HEK293 (cell line): Measurements from ENCODE around the gene DHPS.
A peak's percentile ranks its signal among the peaks of the same experiment; 100 is the strongest.

Experiments used
- CTCF ChIA-PET: fragments of 350-600 bp; formaldehyde crosslinking; extraction: SDS; loops from one replicate; lab custom pipeline; 2021; ENCODE audit warnings: antibody characterized with exemption; lab: Yijun Ruan, JAX
- POLR2A ChIA-PET: fragments of 300-600 bp; formaldehyde crosslinking; extraction: SDS; loops from one replicate; lab custom pipeline; 2020; ENCODE audit warnings: antibody characterized with exemption, inconsistent platforms; lab: Yijun Ruan, JAX
- H3K27ac ChIP-seq: fragments of 200-500 bp; sonication (Bioruptor generic); 2 replicates; pipeline ENCODE4 v1.5.1; 2014; ENCODE audit warnings: low read depth, low read length, control low read depth, inconsistent platforms; ENCODE audit errors: extremely low read depth
- H3K36me3 ChIP-seq, 2 experiments: fragments of 200-500 bp in 1 of 2; sonication (Bioruptor generic) in 1 of 2; 1 replicate in 1 of 2; 2 replicates in 1 of 2; pipeline ENCODE4 v1.5.1; 2014 to 2017; ENCODE audit warnings: inconsistent platforms in 2 of 2, low read length in 2 of 2; ENCODE audit not compliant: control insufficient read depth in 2 of 2, insufficient read depth in 1 of 2
- H3K4me1 ChIP-seq: fragments of 200-500 bp; sonication (Bioruptor generic); 2 replicates; pipeline ENCODE4 v1.5.1; 2014; ENCODE audit warnings: mild to moderate bottlenecking, low read length, inconsistent platforms; ENCODE audit not compliant: control insufficient read depth, insufficient read depth
- H3K4me3 ChIP-seq: 2 replicates; pipeline ENCODE4 v1.5.1; 2011; ENCODE audit warnings: low read depth, mild to moderate bottlenecking, control low read depth, low read length, moderate library complexity
- H3K9me3 ChIP-seq: fragments of 200-500 bp; sonication (Bioruptor generic); 2 replicates; pipeline ENCODE4 v1.5.1; 2014; ENCODE audit warnings: low read depth, low read length, inconsistent platforms; ENCODE audit not compliant: control insufficient read depth, insufficient read depth
- KLF7 ChIP-seq: fragments of 450-650 bp; formaldehyde crosslinking; IDR thresholded peaks from 2 replicates; pipeline ENCODE4 v1.5.1; 2016; ENCODE audit warnings: missing biosample characterization, missing genetic modification characterization, borderline replicate concordance
- PATZ1 ChIP-seq: fragments of 450-650 bp; formaldehyde crosslinking; IDR thresholded peaks from 2 replicates; pipeline ENCODE4 v1.5.1; 2016; ENCODE audit warnings: missing biosample characterization, missing genetic modification characterization
- SP2 ChIP-seq: fragments of 450-650 bp; formaldehyde crosslinking; IDR thresholded peaks from 2 replicates; pipeline ENCODE4 v1.5.1; 2016; ENCODE audit warnings: missing biosample characterization, missing genetic modification characterization
- WT1 ChIP-seq: fragments of 450-650 bp; formaldehyde crosslinking; IDR thresholded peaks from 2 replicates; pipeline ENCODE4 v1.5.1; 2016; ENCODE audit warnings: missing biosample characterization, missing genetic modification characterization
- ZBTB20 ChIP-seq: fragments of 450-650 bp; formaldehyde crosslinking; IDR thresholded peaks from 2 replicates; pipeline ENCODE4 v1.5.1; 2016; ENCODE audit warnings: missing biosample characterization, missing genetic modification characterization
- ZBTB49 ChIP-seq: fragments of 450-650 bp; formaldehyde crosslinking; IDR thresholded peaks from 2 replicates; pipeline ENCODE4 v1.5.1; 2016; ENCODE audit warnings: missing biosample characterization, missing genetic modification characterization, low read depth
- ZNF157 ChIP-seq: fragments of 450-650 bp; formaldehyde crosslinking; IDR thresholded peaks from 2 replicates; pipeline ENCODE4 v1.5.1; 2016; ENCODE audit warnings: missing biosample characterization, missing genetic modification characterization
- ZNF221 ChIP-seq: fragments of 450-650 bp; formaldehyde crosslinking; IDR thresholded peaks from 2 replicates; pipeline ENCODE4 v1.5.1; 2017; ENCODE audit warnings: missing biosample characterization, missing genetic modification characterization, borderline replicate concordance
- ZNF335 ChIP-seq: fragments of 450-650 bp; formaldehyde crosslinking; conservative IDR thresholded peaks from 2 replicates; pipeline ENCODE4 v1.5.1; 2016; ENCODE audit warnings: missing biosample characterization, missing genetic modification characterization
- ZNF514 ChIP-seq: fragments of 450-650 bp; formaldehyde crosslinking; IDR thresholded peaks from 2 replicates; pipeline ENCODE4 v1.5.1; 2016; ENCODE audit warnings: missing biosample characterization, missing genetic modification characterization
- ZNF521 ChIP-seq: fragments of 450-650 bp; formaldehyde crosslinking; IDR thresholded peaks from 2 replicates; pipeline ENCODE4 v1.5.1; 2017; ENCODE audit warnings: missing biosample characterization, mild to moderate bottlenecking, missing genetic modification characterization
- ZNF626 ChIP-seq: fragments of 450-650 bp; sonication (Bioruptor Pico); formaldehyde crosslinking; IDR thresholded peaks from 2 replicates; pipeline ENCODE4 v1.5.1; 2018; ENCODE audit warnings: missing biosample characterization, missing genetic modification characterization, inconsistent platforms
- ZNF645 ChIP-seq: fragments of 450-650 bp; formaldehyde crosslinking; IDR thresholded peaks from 2 replicates; pipeline ENCODE4; 2016; ENCODE audit warnings: missing biosample characterization, missing genetic modification characterization
- ZNF660 ChIP-seq: fragments of 450-650 bp; IDR thresholded peaks from 2 replicates; pipeline ENCODE4 v1.5.1; 2018; ENCODE audit warnings: missing biosample characterization, mild to moderate bottlenecking, missing genetic modification characterization
- ZNF664 ChIP-seq: fragments of 450-650 bp; formaldehyde crosslinking; IDR thresholded peaks from 2 replicates; pipeline ENCODE4 v1.5.1; 2016; ENCODE audit warnings: missing biosample characterization, missing genetic modification characterization
- ZNF677 ChIP-seq: fragments of 450-650 bp; IDR thresholded peaks from 2 replicates; pipeline ENCODE4 v1.5.0; 2018; ENCODE audit warnings: missing biosample characterization, mild to moderate bottlenecking, missing genetic modification characterization, moderate library complexity
- ZNF707 ChIP-seq: fragments of 450-650 bp; formaldehyde crosslinking; IDR thresholded peaks from 2 replicates; pipeline ENCODE4 v1.5.1; 2016; ENCODE audit warnings: missing biosample characterization, missing genetic modification characterization
- ZNF777 ChIP-seq: fragments of 450-650 bp; formaldehyde crosslinking; IDR thresholded peaks from 2 replicates; pipeline ENCODE4 v1.5.1; 2017; ENCODE audit warnings: missing biosample characterization, missing genetic modification characterization, borderline replicate concordance
- ZNF785 ChIP-seq: fragments of 450-650 bp; formaldehyde crosslinking; IDR thresholded peaks from 2 replicates; pipeline ENCODE4 v1.5.1; 2016; ENCODE audit warnings: missing biosample characterization, missing genetic modification characterization
- TF ChIP-seq, protein P1 (sequence below): fragments of 450-650 bp; formaldehyde crosslinking; IDR thresholded peaks from 2 replicates; pipeline ENCODE4 v1.5.1; 2017; ENCODE audit warnings: missing biosample characterization, mild to moderate bottlenecking, missing genetic modification characterization, moderate library complexity
- TF ChIP-seq, protein P2 (sequence below): fragments of 450-650 bp; formaldehyde crosslinking; optimal IDR thresholded peaks from 2 replicates; pipeline ENCODE3; 2016; ENCODE audit warnings: missing biosample characterization, mild to moderate bottlenecking, missing genetic modification characterization
- TF ChIP-seq, protein P3 (sequence below): fragments of 450-650 bp; formaldehyde crosslinking; IDR thresholded peaks from 2 replicates; pipeline ENCODE4 v1.5.1; 2017; ENCODE audit warnings: missing biosample characterization, missing genetic modification characterization

DHPS gene

DNA sequence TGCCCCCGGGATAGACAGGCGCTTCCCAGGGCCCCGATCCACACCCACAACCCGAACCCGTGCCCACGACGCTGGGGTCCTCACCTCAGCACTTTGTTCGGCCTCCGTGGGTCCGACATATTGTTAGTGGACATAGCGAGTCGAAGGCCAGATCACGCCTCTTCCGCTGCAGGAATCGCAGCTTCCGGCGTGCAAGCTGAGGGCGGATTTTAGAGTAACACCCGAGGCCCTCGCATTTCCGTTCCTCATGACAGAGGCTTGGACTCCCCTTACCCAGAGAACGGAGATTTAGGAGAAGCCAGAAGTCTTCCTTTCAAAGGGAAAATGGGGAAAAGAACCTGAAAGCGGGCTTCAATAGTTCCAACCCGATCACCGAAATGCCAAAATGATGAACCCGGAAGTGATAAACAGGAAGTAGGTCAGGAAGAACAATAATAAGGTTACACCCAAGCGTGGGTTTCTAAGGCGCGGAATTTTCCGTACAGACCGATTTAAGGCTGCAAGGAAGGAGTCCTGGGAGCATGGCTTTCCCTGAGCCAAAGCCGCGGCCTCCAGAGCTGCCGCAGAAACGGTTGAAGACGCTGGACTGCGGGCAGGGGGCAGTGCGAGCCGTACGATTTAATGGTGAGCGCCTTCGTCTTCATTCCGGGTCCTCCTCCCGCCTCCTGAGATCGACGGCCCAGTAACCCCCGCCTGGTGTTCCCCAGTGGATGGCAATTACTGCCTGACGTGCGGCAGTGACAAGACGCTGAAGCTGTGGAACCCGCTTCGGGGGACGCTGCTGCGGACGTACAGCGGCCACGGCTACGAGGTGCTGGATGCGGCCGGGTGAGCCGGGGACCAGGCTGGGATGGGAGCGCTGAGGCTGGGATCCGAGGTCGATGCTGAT, 12.2 kb downstream of the DHPS start (continued):
- TF ChIP-seq ZNF157 (tag by site-specific recombination) (no peak), ZNF221 (tag by site-specific recombination) (no peak), ZNF777 (no peak), WT1 (tag by site-specific recombination) (no peak), ZNF514 (no peak), ZNF664 (peak; percentile 50; the same call in 1 of the 2 replicates), ZNF645 (tag by site-specific recombination) (0 out of 2 replicates have a peak, but pooled peaks have one; percentile 3)
- TF ChIP-seq, protein P1, sequence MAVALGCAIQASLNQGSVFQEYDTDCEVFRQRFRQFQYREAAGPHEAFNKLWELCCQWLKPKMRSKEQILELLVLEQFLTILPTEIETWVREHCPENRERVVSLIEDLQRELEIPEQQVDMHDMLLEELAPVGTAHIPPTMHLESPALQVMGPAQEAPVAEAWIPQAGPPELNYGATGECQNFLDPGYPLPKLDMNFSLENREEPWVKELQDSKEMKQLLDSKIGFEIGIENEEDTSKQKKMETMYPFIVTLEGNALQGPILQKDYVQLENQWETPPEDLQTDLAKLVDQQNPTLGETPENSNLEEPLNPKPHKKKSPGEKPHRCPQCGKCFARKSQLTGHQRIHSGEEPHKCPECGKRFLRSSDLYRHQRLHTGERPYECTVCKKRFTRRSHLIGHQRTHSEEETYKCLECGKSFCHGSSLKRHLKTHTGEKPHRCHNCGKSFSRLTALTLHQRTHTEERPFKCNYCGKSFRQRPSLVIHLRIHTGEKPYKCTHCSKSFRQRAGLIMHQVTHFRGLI = peak; percentile 75; the same call in 1 of the 2 replicates

GRCh38 chr19:12668932-12669269, 12.8 kb downstream of the DHPS start:
- peaks cover 13 to 55% of the 10 kb centered on the region in 2 experiments; a peak in 2 of 3 replicates for H3K36me3 ChIP-seq
- peak overlapping the region; percentile 85 for H3K4me3 ChIP-seq
- no peaks in the 10 kb centered on the region for H3K4me1 ChIP-seq
- ChIA-PET CTCF (interaction anchor here (0.6 to 1.5 kb wide), 2 partner anchors 11 to 125 kb away, joined by 5 to 6 read pairs; no protein-coding TSS in a partner anchor), POLR2A (interaction anchor here (1.0 to 1.8 kb wide), 5 partner anchors 10 to 58 kb away, joined by 3 to 7 read pairs (median 5); partner anchors contain the start of genes DHPS, ZNF490 and ZNF791)
- H3K9me3 ChIP-seq = no peaks in the 10 kb centered on the region
- H3K27ac ChIP-seq = peak overlapping the region; percentile 80
- no peak for TF ChIP-seq ZNF660
- 0 out of 2 replicates have a peak, but pooled peaks have one; percentile 27 for TF ChIP-seq PATZ1 (tag by site-specific recombination)
- TF ChIP-seq ZNF785 (tag by site-specific recombination) = no peak
- peak; percentile 14; the same call in 1 of the 2 replicates for TF ChIP-seq ZBTB20 (tag by site-specific recombination)
- peak; percentile 97 for TF ChIP-seq ZNF335
- TF ChIP-seq, protein P2, sequence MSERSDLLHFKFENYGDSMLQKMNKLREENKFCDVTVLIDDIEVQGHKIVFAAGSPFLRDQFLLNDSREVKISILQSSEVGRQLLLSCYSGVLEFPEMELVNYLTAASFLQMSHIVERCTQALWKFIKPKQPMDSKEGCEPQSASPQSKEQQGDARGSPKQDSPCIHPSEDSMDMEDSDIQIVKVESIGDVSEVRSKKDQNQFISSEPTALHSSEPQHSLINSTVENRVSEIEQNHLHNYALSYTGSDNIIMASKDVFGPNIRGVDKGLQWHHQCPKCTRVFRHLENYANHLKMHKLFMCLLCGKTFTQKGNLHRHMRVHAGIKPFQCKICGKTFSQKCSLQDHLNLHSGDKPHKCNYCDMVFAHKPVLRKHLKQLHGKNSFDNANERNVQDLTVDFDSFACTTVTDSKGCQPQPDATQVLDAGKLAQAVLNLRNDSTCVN (tag by site-specific recombination) = peak; percentile 19
- TF ChIP-seq SP2 = peak; percentile 62; the same call in 1 of the 2 replicates

DNA sequence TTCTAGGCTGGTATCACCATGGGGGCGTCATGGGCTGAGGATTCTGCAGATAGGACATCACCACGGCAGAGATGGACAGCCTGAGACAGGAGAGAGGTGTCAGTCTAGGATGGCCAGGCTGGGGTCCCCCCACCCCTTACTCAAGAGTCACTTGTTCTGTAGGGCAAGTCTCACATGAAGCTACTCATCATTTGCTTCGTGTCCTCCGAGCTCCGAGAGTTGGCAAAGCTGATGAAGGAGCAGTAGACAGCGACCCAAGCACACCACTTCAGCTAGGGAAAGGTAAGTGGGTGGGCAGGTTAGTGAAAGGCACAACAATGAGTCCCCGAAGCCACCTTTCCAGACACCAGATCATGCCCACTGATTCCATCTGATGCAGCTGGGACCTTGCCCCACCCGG, 13.3 kb downstream of the DHPS start:
- Histone ChIP-seq H3K4me3 (peak overlapping the region; percentile 85), H3K36me3 (peaks cover 8 to 57% of the 10 kb centered on the region in 2 experiments; a peak in 2 of 3 replicates), H3K9me3 (no peaks in the 10 kb centered on the region), H3K4me1 (no peaks in the 10 kb centered on the region), H3K27ac (peak overlapping the region; percentile 80; the same call in 1 of the 2 replicates)
- ChIA-PET POLR2A (interaction anchor here (1.0 to 1.8 kb wide), 4 partner anchors 9 to 58 kb away, joined by 3 to 6 read pairs (median 4); partner anchors contain the start of genes ZNF490 and ZNF791), CTCF (interaction anchor here (0.6 to 1.5 kb wide), 3 partner anchors 11 to 125 kb away, joined by 3 to 6 read pairs (median 5); no protein-coding TSS in a partner anchor)
- TF ChIP-seq KLF7 (tag by site-specific recombination) (no peak), ZNF521 (no peak), ZNF626 (tag by site-specific recombination) (no peak), ZNF677 (no peak), ZBTB49 (no peak), ZNF707 (tag by site-specific recombination) (no peak)
- TF ChIP-seq, protein P3, sequence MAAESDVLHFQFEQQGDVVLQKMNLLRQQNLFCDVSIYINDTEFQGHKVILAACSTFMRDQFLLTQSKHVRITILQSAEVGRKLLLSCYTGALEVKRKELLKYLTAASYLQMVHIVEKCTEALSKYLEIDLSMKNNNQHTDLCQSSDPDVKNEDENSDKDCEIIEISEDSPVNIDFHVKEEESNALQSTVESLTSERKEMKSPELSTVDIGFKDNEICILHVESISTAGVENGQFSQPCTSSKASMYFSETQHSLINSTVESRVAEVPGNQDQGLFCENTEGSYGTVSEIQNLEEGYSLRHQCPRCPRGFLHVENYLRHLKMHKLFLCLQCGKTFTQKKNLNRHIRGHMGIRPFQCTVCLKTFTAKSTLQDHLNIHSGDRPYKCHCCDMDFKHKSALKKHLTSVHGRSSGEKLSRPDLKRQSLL (tag by site-specific recombination) = no peak
